Osteocyte (in vitro differentiated cells): ENCODE measurements around the gene C19orf53. TPM values are rescaled to one million over a fixed set of nuclear protein-coding genes. Genes with fewer than 3 reads are reported as not detected.

Experiments used
- DNase-seq: peaks from one replicate; pipeline ENCODE4 v3.0.0; 2021; ENCODE audit warnings: mixed read lengths; ENCODE audit not compliant: unreplicated experiment; ENCODE audit errors: extremely low spot score
- H3K27ac Mint-ChIP-seq: one replicate; pipeline ENCODE4 v1.8.0; 2021; ENCODE audit warnings: mild to moderate bottlenecking, mixed read lengths; ENCODE audit not compliant: unreplicated experiment
- H3K27me3 Mint-ChIP-seq: one replicate; pipeline ENCODE4 v1.8.0; 2021; ENCODE audit warnings: mixed read lengths; ENCODE audit not compliant: unreplicated experiment
- H3K36me3 Mint-ChIP-seq: one replicate; pipeline ENCODE4 v1.8.0; 2021; ENCODE audit warnings: mixed read lengths; ENCODE audit not compliant: unreplicated experiment
- H3K4me1 Mint-ChIP-seq: one replicate; pipeline ENCODE4 v1.8.0; 2021; ENCODE audit warnings: mixed read lengths; ENCODE audit not compliant: unreplicated experiment
- H3K4me3 Mint-ChIP-seq: one replicate; pipeline ENCODE4 v1.8.0; 2021; ENCODE audit warnings: mild to moderate bottlenecking, moderate library complexity, mixed read lengths; ENCODE audit not compliant: unreplicated experiment
- H3K9me3 Mint-ChIP-seq: one replicate; pipeline ENCODE4 v1.8.0; 2021; ENCODE audit warnings: mixed read lengths; ENCODE audit not compliant: unreplicated experiment
- CTCF ChIP-seq: fragments of 200-600 bp; sonication (generic); IDR thresholded peaks from 2 replicates; pipeline ENCODE4 v1.5.0; 2021; ENCODE audit warnings: antibody characterized with exemption, mild to moderate bottlenecking, moderate library complexity
- total RNA-seq: library from RNA; stranded (reverse); gene quantifications from 2 replicates; pipeline ENCODE4 v1.2.1, GENCODE V29; 2021

Gene C19orf53
- total RNA-seq, 1 donor from 2014 or later, result 86.6 TPM

- Mint-ChIP-seq H3K4me1 (peaks cover 8% of the 10 kb centered on the region), H3K27ac (no peak overlapping the region), H3K36me3 (peaks cover 20% of the 10 kb centered on the region), H3K27me3 (no peaks in the 10 kb centered on the region), H3K9me3 (no peaks in the 10 kb centered on the region), H3K4me3 (no peak overlapping the region)
- DNase-seq, result no peak
- TF ChIP-seq CTCF, result no peak
These were observed 47.0 kb downstream of the C19orf53 start for GRCh38 chr19:13821292-13821691.

- no peak overlapping the region for H3K4me3 Mint-ChIP-seq
- H3K36me3 Mint-ChIP-seq, result peaks cover 24% of the 10 kb centered on the region
- H3K4me1 Mint-ChIP-seq, result peaks cover 8% of the 10 kb centered on the region
- no peak for DNase-seq
- H3K27me3 Mint-ChIP-seq, result no peaks in the 10 kb centered on the region
- H3K27ac Mint-ChIP-seq, result no peak overlapping the region
- TF ChIP-seq CTCF, result no peak
- no peaks in the 10 kb centered on the region for H3K9me3 Mint-ChIP-seq
These were observed 49.0 kb downstream of the C19orf53 start for GRCh38 chr19:13823256-13823655.

GRCh38 chr19:13823901-13824300 is 49.6 kb downstream of the C19orf53 start:
- Mint-ChIP-seq H3K4me3 (no peak overlapping the region), H3K9me3 (no peaks in the 10 kb centered on the region), H3K27me3 (no peaks in the 10 kb centered on the region), H3K4me1 (peaks cover 8% of the 10 kb centered on the region), H3K27ac (no peak overlapping the region), H3K36me3 (peaks cover 27% of the 10 kb centered on the region)
- no peak for TF ChIP-seq CTCF
- DNase-seq, result no peak

- no peak for TF ChIP-seq CTCF
- H3K36me3 Mint-ChIP-seq, result peaks cover 27% of the 10 kb centered on the region
- no peak overlapping the region for H3K27ac Mint-ChIP-seq
- peaks cover 8% of the 10 kb centered on the region for H3K4me1 Mint-ChIP-seq
- H3K27me3 Mint-ChIP-seq, result no peaks in the 10 kb centered on the region
- no peak overlapping the region for H3K4me3 Mint-ChIP-seq
- no peaks in the 10 kb centered on the region for H3K9me3 Mint-ChIP-seq
- DNase-seq, result no peak
These were observed 50.4 kb downstream of the C19orf53 start for GRCh38 chr19:13824703-13825102.

- Mint-ChIP-seq H3K27ac (peak overlapping the region; percentile 25), H3K27me3 (no peaks in the 10 kb centered on the region), H3K4me3 (no peak overlapping the region), H3K36me3 (peaks cover 30% of the 10 kb centered on the region), H3K9me3 (no peaks in the 10 kb centered on the region), H3K4me1 (peaks cover 8% of the 10 kb centered on the region)
- DNase-seq, result no peak
- no peak for TF ChIP-seq CTCF
These were observed 51.5 kb downstream of the C19orf53 start for GRCh38 chr19:13825489-13826441.
